ENCODE results near the gene IGFL3. TPM values are rescaled to one million over a fixed set of nuclear protein-coding genes. Genes with fewer than 3 reads are reported as not detected.

Gene IGFL3
- total RNA-seq, 1 experiment from 2014 or later: not detected

- Mint-ChIP-seq H3K4me1 (no peaks in the 10 kb centered on the region), H3K27me3 (ENCODE audit: low read depth) (peaks cover 30% of the 10 kb centered on the region), H3K4me3 (no peak overlapping the region), H3K36me3 (ENCODE audit: insufficient read depth in 1 of 3, low read depth in 3 of 3) (no peaks in the 10 kb centered on the region; a peak in 2 of 7 replicates), H3K27ac (no peak overlapping the region), H3K9me3 (peaks cover 8 to 17% of the 10 kb centered on the region in 2 experiments)
- no peak for TF ChIP-seq CTCF (conservative IDR thresholded peaks at IDR 0.05)
- Histone ChIP-seq H2BK12ac (ENCODE audit: insufficient read length, low read depth, low read length) (no peak overlapping the region), H3K27ac (ENCODE audit: insufficient read length, low read depth, low read length) (no peak overlapping the region), H3K4ac (ENCODE audit: low read depth, low read length) (no peak overlapping the region), H3K56ac (ENCODE audit: insufficient read length, low read depth, low read length) (no peak overlapping the region), H2BK20ac (ENCODE audit: low read depth, low read length, poor library complexity, severe bottlenecking) (no peak overlapping the region), H3K9ac (ENCODE audit: extremely low read depth, insufficient read length, low read length) (no peak overlapping the region), H2AK5ac (ENCODE audit: insufficient read length, low read length) (no peak overlapping the region), H3K9me3 (ENCODE audit: control insufficient read depth, low read depth, low read length) (no peaks in the 10 kb centered on the region), H2BK15ac (ENCODE audit: low read depth, low read length) (no peak overlapping the region), H3K14ac (ENCODE audit: insufficient read depth, low read length) (no peak overlapping the region), H3K27me3 (ENCODE audit: insufficient read depth, low read length) (no peaks in the 10 kb centered on the region), H3T11ph (ENCODE audit: low read length) (no peak overlapping the region), H3K79me1 (ENCODE audit: insufficient read depth, low read depth, low read length, poor library complexity, severe bottlenecking) (no peaks in the 10 kb centered on the region), H4K5ac (ENCODE audit: insufficient read length, low read depth, low read length) (no peak overlapping the region), H3K4me1 (ENCODE audit: insufficient read depth, low read length) (no peaks in the 10 kb centered on the region), H3K4me2 (ENCODE audit: insufficient read depth, insufficient read length, low read length) (no peak overlapping the region), H3K23ac (ENCODE audit: insufficient read length, low read depth, low read length) (no peak overlapping the region), H3K79me2 (ENCODE audit: insufficient read depth, low read length) (no peaks in the 10 kb centered on the region), H4K20me1 (ENCODE audit: control insufficient read depth, insufficient read depth, insufficient read length) (no peaks in the 10 kb centered on the region), H4K91ac (ENCODE audit: insufficient read length, low read depth, low read length) (no peak overlapping the region), H4K8ac (replicated peaks; ENCODE audit: insufficient read length, low read depth, low read length) (no peak overlapping the region), H3K18ac (ENCODE audit: insufficient read length, low read depth, low read length) (no peak overlapping the region), H2BK120ac (ENCODE audit: low read depth, low read length, poor library complexity, severe bottlenecking) (no peak overlapping the region), H2BK5ac (ENCODE audit: insufficient read length, low read length) (no peak overlapping the region), H2AFZ (ENCODE audit: low read length) (no peak overlapping the region), H3K23me2 (ENCODE audit: insufficient read length, low read depth, low read length, poor library complexity, severe bottlenecking) (no peaks in the 10 kb centered on the region)
- no CpG with 5 or more reads among the region's 7 CpGs for WGBS (ENCODE audit: extremely low coverage, insufficient read length, low lambda C conversion rate)
- no peak for DNase-seq
These were observed 35.8 kb upstream of the IGFL3 start for GRCh38 chr19:46160233-46160775.

Measured in H9 (cell line).